ENCODE measurements around the gene PCDHGB3.

Gene PCDHGB3

GRCh38 chr5:141359790-141360426, 10.1 kb upstream of the PCDHGB3 start, which contains the start of gene PCDHGB2:
Gene PCDHGB2, plus strand, starts transcription at chr5:141359994. Its CDS starts 142 bp downstream, at chr5:141360136.
- Histone ChIP-seq H3K27me3 (no peaks in the 10 kb centered on the region), H3K36me3 (peaks cover 58% of the 10 kb centered on the region), H3K4me1 (no peaks in the 10 kb centered on the region), H3K9me3 (peaks cover 12% of the 10 kb centered on the region), H3K4me3 (ENCODE audit: low read depth, low read length) (no peak within 1 kb of the TSS)
- DNase-seq = no peak
- peak; percentile 54 for TF ChIP-seq CTCF (IDR thresholded peaks at IDR 0.05; ENCODE audit: low read depth, low read length)

GRCh38 chr5:141360685-141361084, 9.4 kb upstream of the PCDHGB3 start:
- Histone ChIP-seq H3K27me3 (no peaks in the 10 kb centered on the region), H3K4me1 (no peaks in the 10 kb centered on the region), H3K9me3 (peaks cover 7% of the 10 kb centered on the region), H3K4me3 (ENCODE audit: low read depth, low read length) (no peak overlapping the region), H3K36me3 (peaks cover 56% of the 10 kb centered on the region)
- DNase-seq = no peak
- TF ChIP-seq CTCF (IDR thresholded peaks at IDR 0.05; ENCODE audit: low read depth, low read length) = no peak

- peaks cover 44% of the 10 kb centered on the region for H3K36me3 ChIP-seq
- H3K27me3 ChIP-seq = no peaks in the 10 kb centered on the region
- no peak for TF ChIP-seq CTCF (IDR thresholded peaks at IDR 0.05; ENCODE audit: low read depth, low read length)
Observed at GRCh38 chr5:141362719-141363118, 7.3 kb upstream of the PCDHGB3 start.

GRCh38 chr5:141363952-141364660, 5.9 kb upstream of the PCDHGB3 start, which contains the start of gene PCDHGA5:
Gene PCDHGA5, plus strand, starts transcription at chr5:141364162. Its CDS starts 169 bp downstream, at chr5:141364331.
- H3K27me3 ChIP-seq = no peaks in the 10 kb centered on the region
- TF ChIP-seq CTCF (IDR thresholded peaks at IDR 0.05; ENCODE audit: low read depth, low read length) = 0 out of 2 replicates have a peak, but pooled peaks have one; percentile 6
- DNase-seq = no peak
- H3K4me1 ChIP-seq = no peaks in the 10 kb centered on the region
- H3K36me3 ChIP-seq = peaks cover 42% of the 10 kb centered on the region
- no peaks in the 10 kb centered on the region; the same call in none of the 2 replicates for H3K9me3 ChIP-seq
- H3K4me3 ChIP-seq (ENCODE audit: low read depth, low read length) = no peak within 1 kb of the TSS

More at GRCh38 chr5:141362719-141363118, 7.3 kb upstream of the PCDHGB3 start:
- no peak for DNase-seq
- Histone ChIP-seq H3K4me3 (ENCODE audit: low read depth, low read length) (no peak overlapping the region), H3K4me1 (no peaks in the 10 kb centered on the region), H3K9me3 (peaks cover 5% of the 10 kb centered on the region)

- Histone ChIP-seq H3K9me3 (no peaks in the 10 kb centered on the region; the same call in 1 of the 2 replicates), H3K4me3 (ENCODE audit: low read depth, low read length) (no peak overlapping the region), H3K27me3 (no peaks in the 10 kb centered on the region), H3K36me3 (peaks cover 41% of the 10 kb centered on the region), H3K4me1 (no peaks in the 10 kb centered on the region)
- TF ChIP-seq CTCF (IDR thresholded peaks at IDR 0.05; ENCODE audit: low read depth, low read length) = no peak
- DNase-seq = no peak
Observed at GRCh38 chr5:141366016-141366896, 3.8 kb upstream of the PCDHGB3 start.

Data from BE2C (cell line).